MM.1S (cell line): ENCODE data around the gene PCDHA4.
"Not testable (repeated sequence)": the region's sequence is repeated elsewhere in the genome, so short reads cannot be mapped to it uniquely, and the experiment has no call there.

Experiments
- DNase-seq: peaks from one replicate; pipeline ENCODE4 v3.0.0-alpha.2; 2015
- H2AFZ ChIP-seq: fragments of 300-600 bp; sonication (generic); 2 replicates; pipeline ENCODE4 v1.6.0; 2016; ENCODE audit warnings: antibody characterized with exemption, low read length
- H3F3A ChIP-seq: fragments of 300-600 bp; sonication (generic); 2 replicates; pipeline ENCODE4 v1.6.1; 2016; ENCODE audit warnings: mild to moderate bottlenecking, antibody characterized with exemption, low read length, moderate library complexity, mixed read lengths; ENCODE audit not compliant: insufficient read depth
- H3K27ac ChIP-seq: fragments of 300-600 bp; sonication (generic); 2 replicates; pipeline ENCODE4 v1.5.1; 2016; ENCODE audit warnings: mild to moderate bottlenecking, low read length
- H3K27me3 ChIP-seq: fragments of 300-600 bp; sonication (generic); replicated peaks from 2 replicates; pipeline ENCODE4 v1.6.0; 2016; ENCODE audit warnings: low read length; ENCODE audit not compliant: insufficient read depth
- H3K36me3 ChIP-seq: fragments of 300-600 bp; sonication (generic); replicated peaks from 2 replicates; pipeline ENCODE4 v1.6.1; 2016; ENCODE audit warnings: mild to moderate bottlenecking, low read length, mixed read lengths; ENCODE audit not compliant: insufficient read depth
- H3K4me1 ChIP-seq: fragments of 300-600 bp; sonication (generic); 2 replicates; pipeline ENCODE4 v1.6.1; 2016; ENCODE audit warnings: low read length, mixed read lengths
- H3K4me2 ChIP-seq: fragments of 300-600 bp; sonication (generic); 2 replicates; pipeline ENCODE4 v1.6.0; 2016; ENCODE audit warnings: low read depth, low read length
- H3K4me3 ChIP-seq: fragments of 300-600 bp; sonication (generic); 2 replicates; pipeline ENCODE4 v1.5.1; 2016; ENCODE audit warnings: low read length, mixed read lengths
- H3K79me2 ChIP-seq: fragments of 300-600 bp; sonication (generic); 2 replicates; pipeline ENCODE4 v1.6.1; 2016; ENCODE audit warnings: mixed run types, low read length, mixed read lengths
- H3K9ac ChIP-seq: fragments of 300-600 bp; sonication (generic); 2 replicates; pipeline ENCODE4 v1.6.1; 2016; ENCODE audit warnings: low read length, mixed read lengths
- H3K9me2 ChIP-seq: fragments of 300-600 bp; sonication (generic); replicated peaks from 2 replicates; pipeline ENCODE4 v1.6.1; 2016; ENCODE audit warnings: mild to moderate bottlenecking, low read length, mixed read lengths; ENCODE audit not compliant: insufficient read depth
- H3K9me3 ChIP-seq: fragments of 300-600 bp; sonication (generic); replicated peaks from 2 replicates; pipeline ENCODE4 v1.6.1; 2016; ENCODE audit warnings: mild to moderate bottlenecking, low read length, mixed read lengths; ENCODE audit not compliant: insufficient read depth
- H4K20me1 ChIP-seq: fragments of 300-600 bp; sonication (generic); 2 replicates; pipeline ENCODE4 v1.6.1; 2016; ENCODE audit warnings: mild to moderate bottlenecking, low read length, moderate library complexity, mixed read lengths; ENCODE audit not compliant: insufficient read depth
- CTCF ChIP-seq: fragments of 300-600 bp; sonication (generic); IDR thresholded peaks from 2 replicates; pipeline ENCODE4 v1.5.1; 2016; ENCODE audit warnings: antibody characterized with exemption, low read length, mixed read lengths
- EZH2 ChIP-seq: fragments of 300-600 bp; sonication (generic); optimal IDR thresholded peaks from 2 replicates; pipeline ENCODE3; 2017; ENCODE audit warnings: low read depth, mild to moderate bottlenecking, antibody characterized with exemption, low read length, mixed read lengths
- EZH2phosphoT487 ChIP-seq: fragments of 300-600 bp; sonication (generic); IDR thresholded peaks from 2 replicates; pipeline ENCODE4 v1.6.1; 2018; ENCODE audit warnings: antibody characterized with exemption, low read length

The PCDHA4 gene

DNA sequence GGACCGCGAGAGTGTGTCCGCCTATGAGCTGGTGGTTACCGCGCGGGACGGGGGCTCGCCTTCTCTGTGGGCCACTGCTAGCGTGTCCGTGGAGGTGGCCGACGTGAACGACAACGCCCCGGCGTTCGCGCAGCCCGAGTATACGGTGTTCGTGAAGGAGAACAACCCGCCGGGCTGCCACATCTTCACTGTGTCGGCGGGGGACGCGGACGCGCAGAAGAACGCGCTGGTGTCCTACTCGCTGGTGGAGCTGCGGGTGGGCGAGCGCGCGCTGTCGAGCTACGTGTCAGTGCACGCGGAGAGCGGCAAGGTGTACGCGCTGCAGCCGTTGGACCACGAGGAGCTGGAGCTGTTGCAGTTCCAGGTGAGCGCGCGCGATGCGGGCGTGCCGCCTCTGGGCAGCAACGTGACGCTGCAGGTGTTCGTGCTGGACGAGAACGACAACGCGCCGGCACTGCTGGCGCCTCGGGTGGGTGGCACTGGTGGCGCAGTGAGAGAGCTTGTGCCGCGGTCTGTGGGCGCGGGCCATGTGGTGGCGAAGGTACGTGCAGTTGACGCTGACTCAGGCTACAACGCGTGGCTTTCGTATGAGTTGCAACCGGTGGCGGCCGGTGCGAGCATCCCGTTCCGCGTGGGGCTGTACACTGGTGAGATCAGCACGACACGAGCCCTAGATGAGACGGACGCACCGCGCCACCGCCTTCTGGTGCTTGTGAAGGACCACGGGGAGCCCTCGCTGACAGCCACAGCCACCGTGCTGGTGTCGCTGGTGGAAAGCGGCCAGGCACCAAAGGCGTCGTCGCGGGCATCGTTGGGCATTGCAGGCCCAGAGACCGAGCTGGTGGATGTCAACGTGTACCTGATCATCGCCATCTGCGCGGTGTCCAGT, 29.0 kb downstream of the PCDHA4 start:
- Histone ChIP-seq H3K9me3 (no peaks in the 10 kb centered on the region), H3K4me1 (no peaks in the 10 kb centered on the region), H3K9me2 (no peaks in the 10 kb centered on the region), H3K27ac (no peak overlapping the region), H4K20me1 (no peaks in the 10 kb centered on the region), H2AFZ (no peak overlapping the region), H3F3A (no peaks in the 10 kb centered on the region), H3K79me2 (no peaks in the 10 kb centered on the region), H3K27me3 (no peaks in the 10 kb centered on the region), H3K4me3 (no peak overlapping the region), H3K4me2 (no peak overlapping the region), H3K9ac (no peak overlapping the region), H3K36me3 (no peaks in the 10 kb centered on the region)
- TF ChIP-seq EZH2, result no peak
- TF ChIP-seq EZH2phosphoT487, result no peak
- no peak for TF ChIP-seq CTCF
- DNase-seq, result no peak

GRCh38 chr5:140840978-140841962, 34.4 kb downstream of the PCDHA4 start, which contains the start of gene PCDHA8:
PCDHA8 (plus strand) TSS chr5:140841187; CDS start chr5:140841322, 135 bp downstream.
- Histone ChIP-seq H4K20me1 (no peaks in the 10 kb centered on the region), H3K4me3 (no peak within 1 kb of the TSS), H3K79me2 (no peaks in the 10 kb centered on the region), H2AFZ (peak within 1 kb of the TSS; percentile 52), H3K4me1 (no peaks in the 10 kb centered on the region), H3F3A (no peaks in the 10 kb centered on the region), H3K9me3 (no peaks in the 10 kb centered on the region), H3K27me3 (no peaks in the 10 kb centered on the region), H3K9me2 (no peaks in the 10 kb centered on the region), H3K4me2 (peak within 1 kb of the TSS; percentile 29; the same call in 1 of the 2 replicates), H3K27ac (no peak within 1 kb of the TSS), H3K9ac (no peak within 1 kb of the TSS), H3K36me3 (no peaks in the 10 kb centered on the region)
- DNase-seq, result peak; percentile 47
- peak; percentile 54 for TF ChIP-seq CTCF
- TF ChIP-seq EZH2, result no peak

- H3K9me2 ChIP-seq, result no peaks in the 10 kb centered on the region
- H3K4me2 ChIP-seq, result no peak overlapping the region
- TF ChIP-seq CTCF (no peak), EZH2phosphoT487 (no peak), EZH2 (no peak)
- no peak overlapping the region for H2AFZ ChIP-seq
- DNase-seq, result no peak
- H3K9me3 ChIP-seq, result no peaks in the 10 kb centered on the region
- H3K27ac ChIP-seq, result no peak overlapping the region
- H3K9ac ChIP-seq, result no peak overlapping the region
- H3K4me3 ChIP-seq, result no peak overlapping the region
- H4K20me1 ChIP-seq, result no peaks in the 10 kb centered on the region
- H3K27me3 ChIP-seq, result no peaks in the 10 kb centered on the region
- H3K4me1 ChIP-seq, result no peaks in the 10 kb centered on the region
- no peaks in the 10 kb centered on the region for H3K36me3 ChIP-seq
- no peaks in the 10 kb centered on the region for H3K79me2 ChIP-seq
- H3F3A ChIP-seq, result no peaks in the 10 kb centered on the region
Observed at GRCh38 chr5:140842798-140843733, 36.2 kb downstream of the PCDHA4 start.

DNA sequence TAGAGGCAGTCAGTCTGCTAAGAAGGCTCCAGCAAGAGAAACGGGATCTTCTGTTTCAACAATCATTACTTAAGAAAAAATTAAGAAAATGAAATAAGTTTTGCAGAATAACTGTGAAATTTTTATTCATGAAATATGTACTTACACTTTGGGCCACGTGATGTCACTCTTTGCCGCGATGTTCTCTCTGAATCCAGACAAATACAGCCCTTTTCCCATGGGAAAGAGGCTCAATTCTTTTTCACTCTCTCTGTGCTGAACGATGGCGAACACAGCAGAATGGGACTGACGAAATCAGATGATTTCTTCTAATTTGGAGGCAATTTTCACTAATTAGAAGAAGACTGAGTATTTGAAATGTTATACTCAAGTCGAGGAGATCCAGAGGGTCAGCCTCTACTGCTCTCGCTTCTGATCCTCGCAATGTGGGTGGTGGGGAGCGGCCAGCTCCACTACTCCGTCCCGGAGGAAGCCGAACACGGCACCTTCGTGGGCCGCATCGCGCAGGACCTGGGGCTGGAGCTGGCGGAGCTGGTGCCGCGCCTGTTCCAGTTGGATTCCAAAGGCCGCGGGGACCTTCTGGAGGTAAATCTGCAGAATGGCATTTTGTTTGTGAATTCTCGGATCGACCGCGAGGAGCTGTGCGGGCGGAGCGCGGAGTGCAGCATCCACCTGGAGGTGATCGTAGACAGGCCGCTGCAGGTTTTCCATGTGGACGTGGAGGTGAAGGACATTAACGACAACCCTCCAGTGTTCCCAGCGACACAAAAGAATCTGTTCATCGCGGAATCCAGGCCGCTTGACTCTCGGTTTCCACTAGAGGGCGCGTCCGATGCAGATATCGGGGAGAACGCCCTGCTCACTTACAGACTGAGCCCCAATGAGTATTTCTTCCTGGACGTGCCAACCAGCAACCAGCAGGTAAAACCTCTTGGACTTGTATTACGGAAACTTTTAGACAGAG, 41.6 kb downstream of the PCDHA4 start, which contains the start of gene PCDHA9:
Gene PCDHA9, plus strand, starts transcription at position 244 of the 964 bp plus-strand sequence. Its CDS starts 114 bp downstream, at position 358.
- H3K9ac ChIP-seq, H3K4me2 ChIP-seq, H3K79me2 ChIP-seq, H4K20me1 ChIP-seq, H3K4me1 ChIP-seq, H2AFZ ChIP-seq, H3K9me2 ChIP-seq, H3K27me3 ChIP-seq, H3F3A ChIP-seq, DNase-seq, H3K9me3 ChIP-seq, H3K27ac ChIP-seq, H3K36me3 ChIP-seq, H3K4me3 ChIP-seq: not testable (repeated sequence)
